Kidney (tissue), 14 donors: ENCODE results near the gene MCCC1. TPM values are rescaled to one million over a fixed set of nuclear protein-coding genes. Genes with fewer than 3 reads are reported as not detected.

Source experiments
- DNase-seq, 5 donors: peaks; one replicate each; pipeline ENCODE4 v3.0.0-alpha.2; 2013 to 2020
- FAIRE-seq: peaks from 2 replicates; lab custom pipeline; 2012; peaks lifted over from hg19 to GRCh38; lab: Jason Lieb, UNC
- H3K27ac ChIP-seq, 2 donors: one replicate each; pipeline ENCODE4 v1.7.0; 2013; ENCODE audit warnings: low read depth in 2 of 2, low read length in 2 of 2, inconsistent platforms in 1 of 2
- H3K27me3 ChIP-seq: one replicate; pipeline ENCODE4 v1.7.1; 2013; ENCODE audit warnings: low read length, inconsistent platforms; ENCODE audit not compliant: control insufficient read depth, insufficient read depth
- H3K36me3 ChIP-seq, 3 donors: one replicate each; pipeline versions ENCODE4 v1.7.0 to v1.7.1; 2013; ENCODE audit warnings: low read length in 3 of 3, control low read depth in 1 of 3, inconsistent platforms in 1 of 3; ENCODE audit not compliant: insufficient read depth in 3 of 3, control insufficient read depth in 2 of 3
- H3K4me1 ChIP-seq, 3 donors: one replicate each; pipeline versions ENCODE4 v1.7.0 to v1.7.1; 2013; ENCODE audit warnings: low read length in 3 of 3, inconsistent platforms in 1 of 3, low read depth in 1 of 3; ENCODE audit not compliant: control insufficient read depth in 2 of 3, insufficient read depth in 2 of 3
- H3K4me3 ChIP-seq, 3 donors: one replicate each; pipeline versions ENCODE4 v1.7.0 to v1.8.1; 2013; ENCODE audit warnings: low read length in 3 of 3, control low read depth in 1 of 3, inconsistent platforms in 1 of 3
- H3K9ac ChIP-seq, 3 donors: one replicate each; pipeline versions ENCODE4 v1.7.0 to v1.7.1; 2013; ENCODE audit warnings: low read length in 3 of 3, control low read depth in 1 of 3, inconsistent platforms in 1 of 3
- H3K9me3 ChIP-seq, 3 donors: one replicate each; pipeline versions ENCODE4 v1.7.0 to v1.7.1; 2013; ENCODE audit warnings: low read length in 3 of 3, control low read depth in 1 of 3, inconsistent platforms in 1 of 3; ENCODE audit not compliant: control insufficient read depth in 2 of 3, insufficient read depth in 1 of 3
- CTCF ChIP-seq: IDR thresholded peaks from 3 replicates; pipeline ENCODE4 v1.5.1; 2012; ENCODE audit warnings: mild to moderate bottlenecking, moderate library complexity, borderline replicate concordance; ENCODE audit not compliant: insufficient read depth; ENCODE audit errors: extremely low read depth
- intact Hi-C: fragments of 100-400 bp; cut with DNase I; formaldehyde crosslinking; loops from one replicate; pipeline ENCODE4 v1.11.1; 2022
- polyA plus RNA-seq: library from polyadenylated mRNA; stranded (reverse); fragments of 350-450 nt; fragmentation: Illumina TruSeq; extraction: RNeasy Lipid Tissue Mini Kit (QIAGEN cat#74804); gene quantifications from one replicate; pipeline ENCODE4 v1.2.3, GENCODE V29; 2014; ENCODE audit warnings: low read depth, low replicate concordance; ENCODE audit not compliant: insufficient read depth
- total RNA-seq: library from RNA; stranded (reverse); fragmentation: NEBNext Ultra II Directional; extraction: Animal tissue kit (Norgen Biotek cat#: 25700); gene quantifications from one replicate; pipeline ENCODE4 v1.2.1, GENCODE V29; 2021
- donor health status: control.
- donor health status: control.
- donor health status: control.
- donor health status: control.
- donor health status: control.
- donor health status: DM: yes; HTN: yes; CAD: no.
- donor health status: Normal renal cell carcinoma (clear cell type).

MCCC1 gene
- total and polyA plus RNA-seq, 2 donors from 2014 or later: 35.3 to 85.5 TPM

GRCh38 chr3:183033746-183034145, 65.5 kb downstream of the MCCC1 start:
- no peak overlapping the region for H3K27ac ChIP-seq
- no peak overlapping the region for H3K4me3 ChIP-seq
- TF ChIP-seq CTCF: no peak
- no peak overlapping the region for H3K9ac ChIP-seq
- H3K9me3 ChIP-seq: no peaks in the 10 kb centered on the region
- peak; percentile 6 for FAIRE-seq
- DNase-seq: no peak
- no peaks in the 10 kb centered on the region for H3K27me3 ChIP-seq
- H3K36me3 ChIP-seq: peaks cover 8 to 38% (median 11%) of the 10 kb centered on the region in 3 donors
- H3K4me1 ChIP-seq: peaks cover 0 to 13% (median 0%) of the 10 kb centered on the region in 3 donors
- intact Hi-C loops: no loop called here

GRCh38 chr3:183032880-183033555, 66.3 kb downstream of the MCCC1 start:
- peaks cover 12 to 37% (median 14%) of the 10 kb centered on the region in 3 donors for H3K36me3 ChIP-seq
- intact Hi-C loops: no loop called here

GRCh38 chr3:183031826-183032225, 67.5 kb downstream of the MCCC1 start:
- H3K9ac ChIP-seq: no peak overlapping the region
- intact Hi-C loops: no loop called here
- peaks cover 7 to 32% (median 11%) of the 10 kb centered on the region in 3 donors for H3K36me3 ChIP-seq

More at GRCh38 chr3:183032880-183033555, 66.3 kb downstream of the MCCC1 start:
- FAIRE-seq (no peak), DNase-seq (no peak)
- Histone ChIP-seq H3K4me3 (no peak overlapping the region), H3K4me1 (peaks cover 0 to 6% (median 0%) of the 10 kb centered on the region in 3 donors), H3K27ac (no peak overlapping the region), H3K27me3 (no peaks in the 10 kb centered on the region), H3K9me3 (no peaks in the 10 kb centered on the region), H3K9ac (no peak overlapping the region)
- TF ChIP-seq CTCF: no peak

More at GRCh38 chr3:183031826-183032225, 67.5 kb downstream of the MCCC1 start:
- H3K4me3 ChIP-seq: no peak overlapping the region
- H3K27me3 ChIP-seq: no peaks in the 10 kb centered on the region
- H3K9me3 ChIP-seq: no peaks in the 10 kb centered on the region
- no peak for TF ChIP-seq CTCF
- FAIRE-seq (no peak), DNase-seq (no peak)
- peaks cover 0 to 3% (median 0%) of the 10 kb centered on the region in 3 donors for H3K4me1 ChIP-seq
- H3K27ac ChIP-seq: no peak overlapping the region
